ENCODE measurements around the gene GJA8. TPM values are rescaled to one million over a fixed set of nuclear protein-coding genes. Genes with fewer than 3 reads are reported as not detected.
"Not testable (repeated sequence)": the region's sequence is repeated elsewhere in the genome, so short reads cannot be mapped to it uniquely, and the experiment has no call there.

GJA8 gene
- polyA plus RNA-seq, 1 experiment, result not detected

GRCh38 chr1:147907786-147908509 is 5.4 kb downstream of the GJA8 start:
- Histone ChIP-seq H3K4me3 (ENCODE audit: low read depth, low read length) (no peak overlapping the region), H3K27me3 (ENCODE audit: control insufficient read depth, insufficient read depth, low read length) (peaks cover 4% of the 10 kb centered on the region), H3K9me3 (ENCODE audit: control insufficient read depth, insufficient read depth, low read length) (no peaks in the 10 kb centered on the region; the same call in 1 of the 2 replicates), H3K27ac (ENCODE audit: low read depth, low read length) (no peak overlapping the region)
- no peak for DNase-seq (ENCODE audit: low read depth, low spot score)
- TF ChIP-seq CTCF (IDR thresholded peaks at IDR 0.05; ENCODE audit: low read depth, low read length), result no peak
- POLR2A ChIA-PET, result no interaction called here
- CTCF ChIA-PET, result no interaction called here

- ChIA-PET POLR2A (no interaction called here), CTCF (interaction anchor here (3.1 kb wide), 1 partner anchor 20 kb away, joined by 9 read pairs; no protein-coding TSS in a partner anchor)
- TF ChIP-seq CTCF (IDR thresholded peaks at IDR 0.05; ENCODE audit: low read depth, low read length), result no peak
- Histone ChIP-seq H3K4me3 (ENCODE audit: low read depth, low read length) (no peak overlapping the region), H3K27me3 (ENCODE audit: control insufficient read depth, insufficient read depth, low read length) (peaks cover 8% of the 10 kb centered on the region), H3K9me3 (ENCODE audit: control insufficient read depth, insufficient read depth, low read length) (no peaks in the 10 kb centered on the region; the same call in 1 of the 2 replicates), H3K27ac (ENCODE audit: low read depth, low read length) (no peak overlapping the region)
- DNase-seq (ENCODE audit: low read depth, low spot score), result no peak
Measured at GRCh38 chr1:147912553-147912952, 10.0 kb downstream of the GJA8 start.

- TF ChIP-seq CTCF (IDR thresholded peaks at IDR 0.05; ENCODE audit: low read depth, low read length), result no peak
- ChIA-PET POLR2A (no interaction called here), CTCF (interaction anchor here (2.6 kb wide), 1 partner anchor 21 kb away, joined by 7 read pairs; no protein-coding TSS in a partner anchor)
- Histone ChIP-seq H3K27me3 (ENCODE audit: control insufficient read depth, insufficient read depth, low read length) (peaks cover 8% of the 10 kb centered on the region), H3K27ac (ENCODE audit: low read depth, low read length) (no peak overlapping the region), H3K4me3 (ENCODE audit: low read depth, low read length) (no peak overlapping the region), H3K9me3 (ENCODE audit: control insufficient read depth, insufficient read depth, low read length) (no peaks in the 10 kb centered on the region)
- DNase-seq (ENCODE audit: low read depth, low spot score), result no peak
Measured at GRCh38 chr1:147913362-147913942, 10.9 kb downstream of the GJA8 start.

GRCh38 chr1:147919896-147920295 is 17.3 kb downstream of the GJA8 start:
- ChIA-PET CTCF (interaction anchor here (2.3 kb wide), 1 partner anchor 27 kb away, joined by 11 read pairs; no protein-coding TSS in a partner anchor), POLR2A (no interaction called here)
- no peak for TF ChIP-seq CTCF (IDR thresholded peaks at IDR 0.05; ENCODE audit: low read depth, low read length)
- Histone ChIP-seq H3K4me3 (ENCODE audit: low read depth, low read length) (no peak overlapping the region), H3K27ac (ENCODE audit: low read depth, low read length) (no peak overlapping the region), H3K9me3 (ENCODE audit: control insufficient read depth, insufficient read depth, low read length) (no peaks in the 10 kb centered on the region), H3K27me3 (ENCODE audit: control insufficient read depth, insufficient read depth, low read length) (peaks cover 4% of the 10 kb centered on the region)
- DNase-seq (ENCODE audit: low read depth, low spot score), result no peak

GRCh38 chr1:147924813-147925212 is 22.2 kb downstream of the GJA8 start:
- H3K9me3 ChIP-seq (ENCODE audit: control insufficient read depth, insufficient read depth, low read length), result no peaks in the 10 kb centered on the region
- no peak overlapping the region for H3K27ac ChIP-seq (ENCODE audit: low read depth, low read length)
- no peak overlapping the region for H3K4me3 ChIP-seq (ENCODE audit: low read depth, low read length)
- DNase-seq (ENCODE audit: low read depth, low spot score), result no peak
- no peaks in the 10 kb centered on the region for H3K27me3 ChIP-seq (ENCODE audit: control insufficient read depth, insufficient read depth, low read length)
- POLR2A ChIA-PET, result no interaction called here
- TF ChIP-seq CTCF (IDR thresholded peaks at IDR 0.05; ENCODE audit: low read depth, low read length), result no peak
- CTCF ChIA-PET, result interaction anchor here (2.1 kb wide), 1 partner anchor 32 kb away, joined by 8 read pairs; no protein-coding TSS in a partner anchor

- CTCF ChIA-PET; H3K9me3 ChIP-seq (ENCODE audit: control insufficient read depth, insufficient read depth, low read length); H3K4me3 ChIP-seq (ENCODE audit: low read depth, low read length); H3K27me3 ChIP-seq (ENCODE audit: control insufficient read depth, insufficient read depth, low read length); H3K27ac ChIP-seq (ENCODE audit: low read depth, low read length); DNase-seq (ENCODE audit: low read depth, low spot score); POLR2A ChIA-PET: not testable (repeated sequence)
Measured at GRCh38 chr1:147927215-147927614, 24.6 kb downstream of the GJA8 start.

- DNase-seq (ENCODE audit: low read depth, low spot score); POLR2A ChIA-PET: not testable (repeated sequence)
Measured at GRCh38 chr1:147927689-147928088, 25.1 kb downstream of the GJA8 start.

More at GRCh38 chr1:147927689-147928088, 25.1 kb downstream of the GJA8 start:
- H3K9me3 ChIP-seq (ENCODE audit: control insufficient read depth, insufficient read depth, low read length); H3K4me3 ChIP-seq (ENCODE audit: low read depth, low read length); CTCF ChIA-PET; H3K27me3 ChIP-seq (ENCODE audit: control insufficient read depth, insufficient read depth, low read length); H3K27ac ChIP-seq (ENCODE audit: low read depth, low read length): not testable (repeated sequence)
